Neural progenitor cell (in vitro differentiated cells): Measurements from ENCODE around the gene CHST8. TPM values are rescaled to one million over a fixed set of nuclear protein-coding genes. Genes with fewer than 3 reads are reported as not detected.

Experiments used
- DNase-seq: peaks from one replicate; pipeline ENCODE4 v3.0.0-alpha.2; 2016; ENCODE audit warnings: low spot score
- H2AFZ ChIP-seq: fragments of 200-600 bp; sonication (generic); replicated peaks from 2 replicates; pipeline ENCODE4 v1.6.1; 2016; ENCODE audit warnings: antibody characterized with exemption
- H3F3A ChIP-seq: fragments of 200-600 bp; sonication (generic); 2 replicates; pipeline ENCODE4 v1.6.1; 2016; ENCODE audit warnings: antibody characterized with exemption, low read depth
- H3K27ac ChIP-seq: fragments of 200-600 bp; sonication (generic); 2 replicates; pipeline ENCODE4 v1.5.1; 2016; ENCODE audit warnings: mild to moderate bottlenecking
- H3K27me3 ChIP-seq: fragments of 200-600 bp; sonication (generic); 2 replicates; pipeline ENCODE4 v1.6.1; 2016; ENCODE audit warnings: mild to moderate bottlenecking, moderate library complexity
- H3K36me3 ChIP-seq: fragments of 200-600 bp; sonication (generic); 2 replicates; pipeline ENCODE4 v1.5.1; 2016
- H3K4me1 ChIP-seq: fragments of 200-600 bp; sonication (generic); 2 replicates; pipeline ENCODE4 v1.6.1; 2016; ENCODE audit warnings: mixed run types
- H3K4me2 ChIP-seq: fragments of 200-600 bp; sonication (generic); 2 replicates; pipeline ENCODE4 v1.6.1; 2016
- H3K4me3 ChIP-seq: fragments of 200-600 bp; sonication (generic); 2 replicates; pipeline ENCODE4 v1.5.1; 2016
- H3K79me2 ChIP-seq: fragments of 200-600 bp; sonication (generic); 2 replicates; pipeline ENCODE4 v1.6.1; 2016; ENCODE audit warnings: low read depth
- H3K9ac ChIP-seq: fragments of 200-600 bp; sonication (generic); 2 replicates; pipeline ENCODE4 v1.6.1; 2016
- H3K9me3 ChIP-seq: fragments of 200-600 bp; sonication (generic); 2 replicates; pipeline ENCODE4 v1.5.1; 2016; ENCODE audit warnings: low read depth
- H4K20me1 ChIP-seq: fragments of 200-600 bp; sonication (generic); 2 replicates; pipeline ENCODE4 v1.6.1; 2016; ENCODE audit warnings: low read depth
- H3K27ac Mint-ChIP-seq: 3 replicates; pipeline ENCODE4 v1.8.0; 2021; ENCODE audit warnings: mixed read lengths
- H3K27me3 Mint-ChIP-seq: 2 replicates; pipeline ENCODE4 v1.8.0; 2022; ENCODE audit warnings: low read depth, mild to moderate bottlenecking, inconsistent platforms, moderate library complexity, mixed read lengths; ENCODE audit not compliant: insufficient read depth
- H3K36me3 Mint-ChIP-seq: 3 replicates; pipeline ENCODE4 v1.8.0; 2021; ENCODE audit warnings: mixed read lengths
- H3K4me1 Mint-ChIP-seq: 3 replicates; pipeline ENCODE4 v1.8.0; 2021; ENCODE audit warnings: mixed read lengths
- H3K4me3 Mint-ChIP-seq: 3 replicates; pipeline ENCODE4 v1.8.0; 2021; ENCODE audit warnings: mild to moderate bottlenecking, moderate library complexity, mixed read lengths
- H3K9me3 Mint-ChIP-seq: 3 replicates; pipeline ENCODE4 v1.8.0; 2020; ENCODE audit warnings: mixed read lengths
- CTCF ChIP-seq: fragments of 200-600 bp; sonication (generic); IDR thresholded peaks from 2 replicates; pipeline ENCODE4 v1.5.1; 2017; ENCODE audit warnings: antibody characterized with exemption, mild to moderate bottlenecking
- EZH2 ChIP-seq: fragments of 200-600 bp; sonication (generic); IDR thresholded peaks from 2 replicates; pipeline ENCODE4 v1.6.1; 2017; ENCODE audit warnings: antibody characterized with exemption, mild to moderate bottlenecking, moderate library complexity
- EZH2phosphoT487 ChIP-seq: fragments of 200-600 bp; sonication (generic); IDR thresholded peaks from 2 replicates; pipeline ENCODE4 v1.6.1; 2017; ENCODE audit warnings: antibody characterized with exemption
- total RNA-seq: library from RNA; depleted of rRNA; stranded (reverse); fragments of >200 nt; gene quantifications from 2 replicates; pipeline ENCODE4 v1.2.3, GENCODE V29; 2015; ENCODE audit warnings: low replicate concordance

The CHST8 gene
- total RNA-seq, 1 donor from 2014 or later, result 0.92 TPM

- Mint-ChIP-seq H3K36me3 (no peaks in the 10 kb centered on the region), H3K9me3 (no peaks in the 10 kb centered on the region), H3K4me1 (peaks cover 12% of the 10 kb centered on the region), H3K27me3 (peaks cover 12% of the 10 kb centered on the region), H3K27ac (no peak overlapping the region), H3K4me3 (no peak overlapping the region)
- H3K9ac ChIP-seq, result no peak overlapping the region
- no peaks in the 10 kb centered on the region for H3K79me2 ChIP-seq
- H3K4me2 ChIP-seq, result no peak overlapping the region
- H2AFZ ChIP-seq, result no peak overlapping the region
- H3K27ac ChIP-seq, result no peak overlapping the region
- no peak overlapping the region for H3K4me3 ChIP-seq
- no peaks in the 10 kb centered on the region for H3K4me1 ChIP-seq
- no peaks in the 10 kb centered on the region for H3K27me3 ChIP-seq
- no peaks in the 10 kb centered on the region for H3K36me3 ChIP-seq
- DNase-seq, result no peak
- TF ChIP-seq EZH2 (no peak), EZH2phosphoT487 (no peak), CTCF (no peak)
- no peaks in the 10 kb centered on the region for H4K20me1 ChIP-seq
- H3K9me3 ChIP-seq, result no peaks in the 10 kb centered on the region
- H3F3A ChIP-seq, result no peaks in the 10 kb centered on the region
These were observed 12.8 kb downstream of the CHST8 start for GRCh38 chr19:33634361-33635091.

- Histone ChIP-seq H3K27me3 (no peaks in the 10 kb centered on the region), H3K79me2 (no peaks in the 10 kb centered on the region), H3K4me2 (no peak overlapping the region), H2AFZ (no peak overlapping the region), H3K27ac (no peak overlapping the region), H3K4me1 (no peaks in the 10 kb centered on the region), H4K20me1 (no peaks in the 10 kb centered on the region), H3F3A (no peaks in the 10 kb centered on the region), H3K4me3 (no peak overlapping the region), H3K9me3 (no peaks in the 10 kb centered on the region), H3K9ac (no peak overlapping the region), H3K36me3 (no peaks in the 10 kb centered on the region)
- Mint-ChIP-seq H3K4me3 (no peak overlapping the region), H3K27ac (no peak overlapping the region), H3K9me3 (no peaks in the 10 kb centered on the region), H3K27me3 (peaks cover 8% of the 10 kb centered on the region), H3K36me3 (no peaks in the 10 kb centered on the region), H3K4me1 (peaks cover 3% of the 10 kb centered on the region)
- no peak for TF ChIP-seq CTCF
- TF ChIP-seq EZH2phosphoT487, result no peak
- TF ChIP-seq EZH2, result no peak
- no peak for DNase-seq
These were observed 16.6 kb downstream of the CHST8 start for GRCh38 chr19:33638167-33639034.

- Histone ChIP-seq H3F3A (no peaks in the 10 kb centered on the region), H3K36me3 (no peaks in the 10 kb centered on the region), H4K20me1 (no peaks in the 10 kb centered on the region), H3K27me3 (no peaks in the 10 kb centered on the region), H3K9ac (no peak overlapping the region), H3K27ac (no peak overlapping the region), H3K4me3 (no peak overlapping the region), H3K9me3 (no peaks in the 10 kb centered on the region), H2AFZ (no peak overlapping the region), H3K4me2 (no peak overlapping the region), H3K79me2 (no peaks in the 10 kb centered on the region), H3K4me1 (no peaks in the 10 kb centered on the region)
- TF ChIP-seq EZH2 (no peak), CTCF (no peak), EZH2phosphoT487 (no peak)
- no peak overlapping the region for H3K4me3 Mint-ChIP-seq
- no peaks in the 10 kb centered on the region for H3K36me3 Mint-ChIP-seq
- H3K27me3 Mint-ChIP-seq, result peaks cover 9% of the 10 kb centered on the region
- H3K4me1 Mint-ChIP-seq, result peaks cover 3% of the 10 kb centered on the region
- no peak for DNase-seq
- no peaks in the 10 kb centered on the region for H3K9me3 Mint-ChIP-seq
- no peak overlapping the region for H3K27ac Mint-ChIP-seq
These were observed 17.4 kb downstream of the CHST8 start for GRCh38 chr19:33639035-33639681.
